A549 (cell line): ENCODE data around the gene CA11. TPM values are rescaled to one million over a fixed set of nuclear protein-coding genes. Genes with fewer than 3 reads are reported as not detected.

Source experiments
- ATAC-seq, 2 experiments: fragments of 200-7000 bp in 1 of 2; fragments of >200 bp in 1 of 2; cut with Nextera tagmentation in 1 of 2; cut with Tn5 transposase in 1 of 2; 3 replicates each; pipeline versions ENCODE4 v1.8.0 to v1.9.1; 2018 to 2020; ENCODE audit warnings: mild to moderate bottlenecking in 1 of 2, moderate library complexity in 1 of 2
- CTCF ChIA-PET: fragments of 300-600 bp; sonication (Branson Sonifier 250); formaldehyde crosslinking; extraction: SDS; loops from one replicate; lab custom pipeline; 2021; ENCODE audit warnings: antibody characterized with exemption, inconsistent platforms; lab: Yijun Ruan, JAX
- POLR2A ChIA-PET: fragments of 350-600 bp; formaldehyde crosslinking; extraction: SDS; loops from one replicate; lab custom pipeline; 2021; ENCODE audit warnings: antibody characterized with exemption, inconsistent platforms; lab: Yijun Ruan, JAX
- DNase-seq, 2 experiments: peaks; one replicate each; pipeline versions ENCODE4 v3.0.0 to v3.0.0-alpha.2; 2011 to 2016; ENCODE audit warnings: low read depth in 1 of 2, low spot score in 1 of 2
- FAIRE-seq: peaks from 2 replicates; lab custom pipeline; 2011; peaks lifted over from hg19 to GRCh38; lab: Jason Lieb, UNC
- H3K27ac ChIP-seq, 2 experiments: fragments of >200 bp; sonication (Bioruptor Twin); formaldehyde crosslinking; 3 replicates each; pipeline ENCODE4 v1.5.1; 2016 to 2017
- H3K4me1 ChIP-seq: fragments of >200 bp; sonication (Bioruptor Twin); formaldehyde crosslinking; 3 replicates; pipeline ENCODE4 v1.6.1; 2016
- H3K4me2 ChIP-seq: fragments of >200 bp; sonication (Bioruptor Twin); formaldehyde crosslinking; 3 replicates; pipeline ENCODE4 v1.6.1; 2016
- H3K4me3 ChIP-seq: fragments of >200 bp; sonication (Bioruptor Twin); formaldehyde crosslinking; 3 replicates; pipeline ENCODE4 v1.5.1; 2016
- H3K9me3 ChIP-seq: fragments of >200 bp; sonication (Bioruptor Twin); formaldehyde crosslinking; 3 replicates; pipeline ENCODE4 v1.6.1; 2016
- ATOH8 ChIP-seq: fragments of 250-450 bp; sonication (Bioruptor Pico); IDR thresholded peaks from 2 replicates; pipeline ENCODE4 v1.5.0; 2020; ENCODE audit warnings: low read depth, mild to moderate bottlenecking, moderate library complexity
- CEBPB ChIP-seq, 2 experiments: fragments of >200 bp in 1 of 2; sonication (Bioruptor Twin) in 1 of 2; formaldehyde crosslinking in 1 of 2; IDR thresholded peaks; 2 replicates each; pipeline ENCODE4 v1.6.1; 2012 to 2016
- CHD2 ChIP-seq: fragments of 150-350 bp; IDR thresholded peaks from 2 replicates; pipeline ENCODE4 v1.6.1; 2014; ENCODE audit warnings: low read length; ENCODE audit not compliant: partially characterized antibody
- CTCF ChIP-seq: fragments of >200 bp; sonication (Bioruptor Twin); formaldehyde crosslinking; IDR thresholded peaks from 3 replicates; pipeline ENCODE4 v1.5.1; 2016
- E2F6 ChIP-seq: IDR thresholded peaks from 2 replicates; pipeline ENCODE4 v1.6.1; 2012; ENCODE audit warnings: low read depth, borderline replicate concordance
- EHF ChIP-seq: fragments of 250-450 bp; sonication (Bioruptor Pico); IDR thresholded peaks from 2 replicates; pipeline ENCODE4 v1.5.0; 2020; ENCODE audit warnings: mild to moderate bottlenecking
- EHMT2 ChIP-seq: fragments of 200-600 bp; sonication (generic); IDR thresholded peaks from 2 replicates; pipeline ENCODE4 v1.6.1; 2016; ENCODE audit warnings: antibody characterized with exemption, low read depth, mild to moderate bottlenecking, moderate library complexity
- ELK1 ChIP-seq: fragments of 150-350 bp; IDR thresholded peaks from 2 replicates; pipeline ENCODE4 v1.6.1; 2014; ENCODE audit warnings: low read depth, mild to moderate bottlenecking, low read length
- EP300 ChIP-seq, 2 experiments: fragments of >200 bp; sonication (Bioruptor Twin); formaldehyde crosslinking; IDR thresholded peaks; 2 replicates in 1 of 2; 3 replicates in 1 of 2; pipeline ENCODE4 v1.6.1; 2016 to 2017
- FOSB ChIP-seq: fragments of 250-450 bp; sonication (Bioruptor Pico); IDR thresholded peaks from 2 replicates; pipeline ENCODE4 v1.5.0; 2020; ENCODE audit warnings: mild to moderate bottlenecking, moderate library complexity
- GATA3 ChIP-seq: IDR thresholded peaks from 2 replicates; pipeline ENCODE4 v1.6.1; 2012; ENCODE audit warnings: borderline replicate concordance
- HEYL ChIP-seq: fragments of 250-450 bp; sonication (Bioruptor Pico); IDR thresholded peaks from 2 replicates; pipeline ENCODE4 v1.8.0; 2021; ENCODE audit warnings: mild to moderate bottlenecking, moderate library complexity
- HMGXB4 ChIP-seq: fragments of 250-450 bp; sonication (Bioruptor Pico); IDR thresholded peaks from 2 replicates; pipeline ENCODE4 v1.5.0; 2021; ENCODE audit warnings: mild to moderate bottlenecking, moderate library complexity, borderline replicate concordance
- HOXB5 ChIP-seq: fragments of 250-450 bp; sonication (Bioruptor Pico); IDR thresholded peaks from 2 replicates; pipeline ENCODE4 v1.5.0; 2020; ENCODE audit warnings: mild to moderate bottlenecking, moderate library complexity
- KDM1A ChIP-seq: fragments of 200-600 bp; sonication (generic); IDR thresholded peaks from 2 replicates; pipeline ENCODE4 v1.6.1; 2016; ENCODE audit warnings: low read depth, mild to moderate bottlenecking
- KDM5A ChIP-seq: fragments of 200-600 bp; sonication (generic); IDR thresholded peaks from 2 replicates; pipeline ENCODE4 v1.6.1; 2016; ENCODE audit warnings: antibody characterized with exemption, mild to moderate bottlenecking
- MAZ ChIP-seq: fragments of 150-350 bp; IDR thresholded peaks from 2 replicates; pipeline ENCODE4 v1.6.1; 2014; ENCODE audit warnings: antibody characterized with exemption, low read depth, low read length, borderline replicate concordance
- NPAS2 ChIP-seq: fragments of 250-450 bp; sonication (Bioruptor Pico); IDR thresholded peaks from 2 replicates; pipeline ENCODE4 v1.8.0; 2022; ENCODE audit warnings: mild to moderate bottlenecking, moderate library complexity, borderline replicate concordance
- PHF8 ChIP-seq: fragments of 200-600 bp; sonication (generic); IDR thresholded peaks from 2 replicates; pipeline ENCODE4 v1.6.1; 2016; ENCODE audit warnings: low read depth, mild to moderate bottlenecking, antibody characterized with exemption, moderate library complexity, borderline replicate concordance
- RAD21 ChIP-seq, 2 experiments: fragments of >200 bp in 1 of 2; sonication (Bioruptor Twin) in 1 of 2; formaldehyde crosslinking in 1 of 2; IDR thresholded peaks in 1 of 2; conservative IDR thresholded peaks in 1 of 2; 2 replicates in 1 of 2; 3 replicates in 1 of 2; pipeline ENCODE4 v1.6.1; 2012 to 2018; ENCODE audit warnings: inconsistent platforms in 1 of 2
- SREBF2 ChIP-seq: fragments of 450-650 bp; IDR thresholded peaks from 2 replicates; pipeline ENCODE4 v1.6.1; 2014; ENCODE audit warnings: mild to moderate bottlenecking, moderate library complexity
- WGBS: methylation state at CpG from one replicate; pipeline ENCODE4 v1.1.6; 2017; ENCODE audit errors: missing lambda C conversion rate; 5-methylcytosine and 5-hydroxymethylcytosine counted together
- polyA plus RNA-seq, 4 experiments: library from polyadenylated mRNA; depleted of rRNA in 3 of 4; stranded (reverse); fragments of >200 nt; fragmentation: RNase III in 1 of 4; extraction: RNeasy Plus Mini Kit Qiagen cat#74134 plus additional on column Dnase treatment in 1 of 4; gene quantifications; 2 replicates in 3 of 4; 3 replicates in 1 of 4; pipeline ENCODE4 v1.2.3, GENCODE V29; 2011 to 2017

CA11 gene
- polyA plus RNA-seq, 2 of the 4 experiments (the other 2 are of a cell fraction), result 9.8 to 21.0 TPM

- DNase-seq, result no peak
- no peak overlapping the region for H3K27ac ChIP-seq
- H3K4me3 ChIP-seq, result no peak overlapping the region
- POLR2A ChIA-PET, result no interaction called here
- TF ChIP-seq CTCF (no peak), FOSB (CRISPR knock-in tag) (no peak), KDM5A (no peak), MAZ (no peak), E2F6 (no peak), SREBF2 (no peak), RAD21 (conservative IDR thresholded peaks at IDR 0.05 in 1 of 2, IDR thresholded peaks at IDR 0.05 in 1 of 2) (no peak), HEYL (CRISPR knock-in tag) (no peak)
- H3K4me2 ChIP-seq, result no peak overlapping the region
- no peak for FAIRE-seq
- H3K9me3 ChIP-seq, result no peaks in the 10 kb centered on the region
- CTCF ChIA-PET, result interaction anchor here (1.5 kb wide), 1 partner anchor 26 kb away, joined by 4 read pairs; no protein-coding TSS in a partner anchor
- ATAC-seq, result no peak
- WGBS, result 88% methylated on average over 26 of the region's 26 CpGs
- peaks cover 3% of the 10 kb centered on the region; the same call in 1 of the 3 replicates for H3K4me1 ChIP-seq
These were observed 24.1 kb upstream of the CA11 start for GRCh38 chr19:48669903-48670668.

GRCh38 chr19:48668761-48669160, 22.8 kb upstream of the CA11 start:
- ChIA-PET POLR2A (no interaction called here), CTCF (interaction anchor here (2.2 to 2.6 kb wide), 2 partner anchors 23 to 70 kb away, joined by 8 to 9 read pairs; partner anchors contain the start of gene CA11)
- no peak for DNase-seq
- no peak for ATAC-seq
- H3K9me3 ChIP-seq, result no peaks in the 10 kb centered on the region
- H3K4me1 ChIP-seq, result no peaks in the 10 kb centered on the region
- no peak overlapping the region for H3K27ac ChIP-seq
- WGBS, result 77% methylated on average over 2 of the region's 2 CpGs
- H3K4me3 ChIP-seq, result no peak overlapping the region
- H3K4me2 ChIP-seq, result no peak overlapping the region
- TF ChIP-seq HOXB5 (CRISPR knock-in tag), result no peak
- no peak for FAIRE-seq

- no peak overlapping the region for H3K4me2 ChIP-seq
- ChIA-PET POLR2A (no interaction called here), CTCF (interaction anchor here (2.2 to 7.8 kb wide), 3 partner anchors 8 to 70 kb away, joined by 8 to 68 read pairs (median 9); partner anchors contain the start of gene CA11)
These were observed 22.3 kb upstream of the CA11 start for GRCh38 chr19:48668332-48668731.

More at GRCh38 chr19:48668332-48668731, 22.3 kb upstream of the CA11 start:
- Histone ChIP-seq H3K4me3 (no peak overlapping the region), H3K9me3 (no peaks in the 10 kb centered on the region), H3K27ac (no peak overlapping the region), H3K4me1 (no peaks in the 10 kb centered on the region)
- no peak for TF ChIP-seq EHF (CRISPR knock-in tag)
- no peak for TF ChIP-seq HMGXB4
- no peak for TF ChIP-seq PHF8
- no peak for TF ChIP-seq NPAS2 (CRISPR knock-in tag)
- TF ChIP-seq RAD21 (conservative IDR thresholded peaks at IDR 0.05 in 1 of 2, IDR thresholded peaks at IDR 0.05 in 1 of 2), result no peak
- no peak for TF ChIP-seq ELK1
- TF ChIP-seq HEYL (CRISPR knock-in tag), result no peak
- no peak for TF ChIP-seq ATOH8
- TF ChIP-seq EP300 (IDR thresholded peaks at IDR 0.05), result no peak
- no peak for TF ChIP-seq CHD2
- TF ChIP-seq KDM1A, result no peak
- no peak for TF ChIP-seq E2F6
- no peak for TF ChIP-seq FOSB (CRISPR knock-in tag)
- no peak for TF ChIP-seq GATA3
- TF ChIP-seq CEBPB (IDR thresholded peaks at IDR 0.05), result no peak
- TF ChIP-seq EHMT2, result no peak
- FAIRE-seq, result no peak
- WGBS, result 67% methylated on average over 3 of the region's 3 CpGs
- DNase-seq, result no peak
- no peak for ATAC-seq
